HFFc6 (cell line): ENCODE data around the gene MALSU1. TPM values are rescaled to one million over a fixed set of nuclear protein-coding genes. Genes with fewer than 3 reads are reported as not detected.

Experiments
- DNase-seq: peaks from one replicate; pipeline ENCODE4 v3.0.0-alpha.2; 2018
- H3K27ac Mint-ChIP-seq: 2 replicates; pipeline ENCODE4 v1.8.0; 2020; ENCODE audit warnings: mild to moderate bottlenecking, mixed read lengths
- H3K27me3 Mint-ChIP-seq: 2 replicates; pipeline ENCODE4 v1.8.0; 2021; ENCODE audit warnings: mild to moderate bottlenecking, moderate library complexity, mixed read lengths; ENCODE audit not compliant: insufficient read depth
- H3K36me3 Mint-ChIP-seq: 2 replicates; pipeline ENCODE4 v1.8.0; 2021; ENCODE audit warnings: low read depth, mixed read lengths
- H3K4me1 Mint-ChIP-seq: 2 replicates; pipeline ENCODE4 v1.8.0; 2020; ENCODE audit warnings: low read depth, mixed read lengths
- H3K4me3 Mint-ChIP-seq: 2 replicates; pipeline ENCODE4 v1.8.0; 2020; ENCODE audit warnings: mild to moderate bottlenecking, moderate library complexity, mixed read lengths
- H3K9me3 Mint-ChIP-seq: 2 replicates; pipeline ENCODE4 v1.8.0; 2020; ENCODE audit warnings: mild to moderate bottlenecking, mixed read lengths
- CTCF ChIP-seq: fragments of 200-600 bp; sonication (generic); IDR thresholded peaks from 2 replicates; pipeline ENCODE4 v1.5.0; 2021; ENCODE audit warnings: antibody characterized with exemption, mild to moderate bottlenecking
- total RNA-seq, 6 experiments: library from RNA; stranded (reverse); fragmentation: NEBNext Ultra II Directional; extraction: Animal tissue kit (Norgen Biotek cat#: 25700); gene quantifications; 2 replicates in 1 of 6; 3 replicates in 5 of 6; pipeline ENCODE4 v1.2.3, GENCODE V29; 2021

The MALSU1 gene
- total RNA-seq, 6 experiments from 2014 or later = 74.3 to 87.8 (median 79.6) TPM

- DNase-seq = no peak
- Mint-ChIP-seq H3K4me3 (no peak overlapping the region), H3K36me3 (peaks cover 39% of the 10 kb centered on the region), H3K27me3 (no peaks in the 10 kb centered on the region; the same call in 1 of the 2 replicates), H3K9me3 (peaks cover 6% of the 10 kb centered on the region; the same call in 1 of the 2 replicates), H3K4me1 (peaks cover 60% of the 10 kb centered on the region), H3K27ac (peak overlapping the region; percentile 94)
- no peak for TF ChIP-seq CTCF
Observed at GRCh38 chr7:23335621-23336020, 36.5 kb downstream of the MALSU1 start.

GRCh38 chr7:23336086-23336485 lies 36.9 kb downstream of the MALSU1 start:
- no peak for DNase-seq
- Mint-ChIP-seq H3K27me3 (no peaks in the 10 kb centered on the region; the same call in 1 of the 2 replicates), H3K9me3 (peaks cover 6% of the 10 kb centered on the region; the same call in 1 of the 2 replicates), H3K4me1 (peaks cover 60% of the 10 kb centered on the region), H3K4me3 (no peak overlapping the region), H3K36me3 (peaks cover 38% of the 10 kb centered on the region), H3K27ac (peak overlapping the region; percentile 94; the same call in 1 of the 2 replicates)
- no peak for TF ChIP-seq CTCF

GRCh38 chr7:23336799-23337283 lies 37.7 kb downstream of the MALSU1 start:
- Mint-ChIP-seq H3K4me1 (peaks cover 60% of the 10 kb centered on the region), H3K36me3 (peaks cover 38% of the 10 kb centered on the region), H3K9me3 (peaks cover 6% of the 10 kb centered on the region; the same call in 1 of the 2 replicates), H3K4me3 (no peak overlapping the region), H3K27me3 (no peaks in the 10 kb centered on the region; the same call in 1 of the 2 replicates), H3K27ac (no peak overlapping the region)
- TF ChIP-seq CTCF = no peak
- no peak for DNase-seq

- no peak for TF ChIP-seq CTCF
- Mint-ChIP-seq H3K27ac (no peak overlapping the region), H3K36me3 (peaks cover 37% of the 10 kb centered on the region), H3K4me1 (peaks cover 60% of the 10 kb centered on the region), H3K4me3 (no peak overlapping the region), H3K9me3 (peaks cover 6% of the 10 kb centered on the region; the same call in 1 of the 2 replicates), H3K27me3 (no peaks in the 10 kb centered on the region; the same call in 1 of the 2 replicates)
- no peak for DNase-seq
Observed at GRCh38 chr7:23337374-23337773, 38.2 kb downstream of the MALSU1 start.

- DNase-seq = no peak
- H3K9me3 Mint-ChIP-seq = peaks cover 6% of the 10 kb centered on the region; the same call in 1 of the 2 replicates
- no peak overlapping the region for H3K4me3 Mint-ChIP-seq
- H3K36me3 Mint-ChIP-seq = peaks cover 39% of the 10 kb centered on the region
- no peak for TF ChIP-seq CTCF
- H3K27ac Mint-ChIP-seq = no peak overlapping the region
- H3K27me3 Mint-ChIP-seq = no peaks in the 10 kb centered on the region; the same call in 1 of the 2 replicates
- H3K4me1 Mint-ChIP-seq = peaks cover 54% of the 10 kb centered on the region
Observed at GRCh38 chr7:23338439-23338838, 39.3 kb downstream of the MALSU1 start.
